HepG2 (cell line): ENCODE results near the gene IQCC. TPM values are rescaled to one million over a fixed set of nuclear protein-coding genes. Genes with fewer than 3 reads are reported as not detected.

ENCODE experiments used
- CAMTA2 ChIP-seq: sonication (generic); formaldehyde crosslinking; IDR thresholded peaks from 2 replicates; pipeline ENCODE4 v1.4.0; 2020; ENCODE audit warnings: mild to moderate bottlenecking, missing genetic modification reagents, borderline replicate concordance
- ELK4 ChIP-seq: sonication (generic); formaldehyde crosslinking; IDR thresholded peaks from 2 replicates; pipeline ENCODE4 v1.9.0; 2021; ENCODE audit warnings: missing genetic modification reagents, borderline replicate concordance
- FOXO4 ChIP-seq: sonication (generic); formaldehyde crosslinking; conservative IDR thresholded peaks from 2 replicates; pipeline ENCODE4 v1.8.1; 2023; ENCODE audit warnings: missing genetic modification reagents
- GATAD2A ChIP-seq: IDR thresholded peaks from 2 replicates; pipeline ENCODE4 v1.6.1; 2016
- IRF9 ChIP-seq: sonication (generic); formaldehyde crosslinking; IDR thresholded peaks from 2 replicates; pipeline ENCODE4 v1.8.0; 2022; ENCODE audit warnings: missing genetic modification reagents, mild to moderate bottlenecking, borderline replicate concordance
- LBX2 ChIP-seq: sonication (generic); formaldehyde crosslinking; IDR thresholded peaks from 2 replicates; pipeline ENCODE4 v1.5.0; 2020; ENCODE audit warnings: missing genetic modification reagents, mild to moderate bottlenecking, borderline replicate concordance
- LCORL ChIP-seq, 2 experiments: fragments of 450-650 bp in 1 of 2; sonication (generic) in 1 of 2; formaldehyde crosslinking in 1 of 2; IDR thresholded peaks; 2 replicates each; pipeline versions ENCODE4 v1.5.0 to v1.6.1; 2017 to 2020; ENCODE audit warnings: antibody characterized with exemption in 1 of 2, missing genetic modification reagents in 1 of 2
- MATR3 ChIP-seq: sonication (generic); formaldehyde crosslinking; IDR thresholded peaks from 2 replicates; pipeline ENCODE4 v1.4.0; 2020; ENCODE audit warnings: missing genetic modification reagents
- NCOA2 ChIP-seq: sonication (generic); formaldehyde crosslinking; IDR thresholded peaks from 2 replicates; pipeline ENCODE4 v1.8.0; 2022; ENCODE audit warnings: inconsistent platforms
- NR2C2 ChIP-seq: sonication (generic); formaldehyde crosslinking; IDR thresholded peaks from 2 replicates; pipeline ENCODE4 v1.4.0; 2020; ENCODE audit warnings: missing genetic modification reagents, mild to moderate bottlenecking, moderate library complexity, borderline replicate concordance
- NRL ChIP-seq: sonication (generic); formaldehyde crosslinking; IDR thresholded peaks from 2 replicates; pipeline ENCODE4 v1.5.0; 2020; ENCODE audit warnings: missing genetic modification reagents, mild to moderate bottlenecking, moderate library complexity, borderline replicate concordance
- POGZ ChIP-seq: sonication (generic); formaldehyde crosslinking; IDR thresholded peaks from 2 replicates; pipeline ENCODE4 v1.4.0; 2020; ENCODE audit warnings: mild to moderate bottlenecking, missing genetic modification reagents
- RARG ChIP-seq: sonication (generic); formaldehyde crosslinking; IDR thresholded peaks from 2 replicates; pipeline ENCODE4 v1.4.0; 2020; ENCODE audit warnings: low read depth, mild to moderate bottlenecking, missing genetic modification reagents
- SIX4 ChIP-seq: sonication (generic); formaldehyde crosslinking; IDR thresholded peaks from 2 replicates; pipeline ENCODE4 v1.4.0; 2020; ENCODE audit warnings: missing genetic modification reagents
- SRSF1 ChIP-seq: fragments of 200-400 bp; formaldehyde crosslinking; optimal IDR thresholded peaks from 2 replicates; pipeline ENCODE3; 2017; ENCODE audit warnings: mild to moderate bottlenecking, low read depth, low read length, moderate library complexity
- TEAD2 ChIP-seq: sonication (generic); formaldehyde crosslinking; IDR thresholded peaks from 2 replicates; pipeline ENCODE4 v1.9.0; 2021; ENCODE audit warnings: missing genetic modification reagents
- TMF1 ChIP-seq: sonication (generic); formaldehyde crosslinking; IDR thresholded peaks from 2 replicates; pipeline ENCODE4 v1.8.1; 2022; ENCODE audit warnings: low read depth, missing genetic modification reagents
- ZBTB8A ChIP-seq: sonication (generic); formaldehyde crosslinking; IDR thresholded peaks from 2 replicates; pipeline ENCODE4 v1.4.0; 2020; ENCODE audit warnings: mild to moderate bottlenecking, low read depth, missing genetic modification reagents, borderline replicate concordance
- ZMAT3 ChIP-seq: sonication (generic); formaldehyde crosslinking; conservative IDR thresholded peaks from 2 replicates; pipeline ENCODE4 v1.7.0; 2021; ENCODE audit warnings: missing genetic modification reagents
- ZNF234 ChIP-seq: sonication (generic); formaldehyde crosslinking; conservative IDR thresholded peaks from 2 replicates; pipeline ENCODE4 v1.5.1; 2020; ENCODE audit warnings: mild to moderate bottlenecking, missing genetic modification reagents
- ZNF660 ChIP-seq: sonication (generic); formaldehyde crosslinking; IDR thresholded peaks from 2 replicates; pipeline ENCODE4 v1.5.1; 2020; ENCODE audit warnings: mild to moderate bottlenecking, low read depth, missing genetic modification reagents, borderline replicate concordance
- ZNF7 ChIP-seq: IDR thresholded peaks from 2 replicates; pipeline ENCODE4 v1.6.1; 2016; ENCODE audit warnings: missing biosample characterization, missing genetic modification reagents
- ZNF781 ChIP-seq: sonication (generic); formaldehyde crosslinking; IDR thresholded peaks from 2 replicates; pipeline ENCODE4 v1.5.1; 2020; ENCODE audit warnings: borderline replicate concordance, mild to moderate bottlenecking, missing genetic modification reagents; ENCODE audit errors: not compliant biosample characterization
- ZNF879 ChIP-seq: sonication (generic); formaldehyde crosslinking; IDR thresholded peaks from 2 replicates; pipeline ENCODE4 v1.8.1; 2023; ENCODE audit warnings: missing genetic modification reagents
- ZSCAN5A ChIP-seq: sonication (generic); formaldehyde crosslinking; IDR thresholded peaks from 2 replicates; pipeline ENCODE4 v1.8.0; 2022; ENCODE audit warnings: mild to moderate bottlenecking, missing genetic modification reagents, borderline replicate concordance
- polyA plus RNA-seq, 8 experiments: library from polyadenylated mRNA; depleted of rRNA in 3 of 8; stranded (reverse) in 7 of 8; unstranded in 1 of 8; fragments of >200 nt; fragmentation: Illumina TruSeq in 4 of 8; extraction: Trizol in 4 of 8; gene quantifications; 2 replicates each; pipeline versions ENCODE4 v1.2.1 to v1.2.3, GENCODE V29; 2011 to 2016; ENCODE audit warnings: low read depth in 4 of 8, missing spikeins in 1 of 8, mixed read lengths in 1 of 8; ENCODE audit not compliant: insufficient read depth in 1 of 8
- total RNA-seq, 5 experiments: library from RNA; depleted of rRNA; stranded (reverse); fragments of >200 nt; fragmentation: Illumina TruSeq; extraction: Trizol; gene quantifications; 2 replicates each; pipeline ENCODE4 v1.2.3, GENCODE V29; 2016; ENCODE audit warnings: low read depth in 1 of 5

The IQCC gene
- total and polyA plus RNA-seq, 2 of the 13 experiments (the other 11 are each of a cell fraction or from before 2014, with no cell fraction given): 1.7 to 3.0 TPM

- TF ChIP-seq GATAD2A (CRISPR knock-in tag): peak; percentile 90
- no peak for TF ChIP-seq ZBTB8A
- TF ChIP-seq NR2C2 (CRISPR knock-in tag): peak; percentile 75
- no peak for TF ChIP-seq CAMTA2 (CRISPR knock-in tag)
- TF ChIP-seq ELK4 (CRISPR knock-in tag): no peak
- TF ChIP-seq FOXO4 (CRISPR knock-in tag): 0 out of 2 replicates have a peak, but pooled peaks have one; percentile 11
- no peak; the same call in 1 of the 2 replicates for TF ChIP-seq ZMAT3
- TF ChIP-seq ZNF879 (CRISPR knock-in tag): no peak
- TF ChIP-seq LBX2: no peak
- no peak for TF ChIP-seq TMF1 (CRISPR knock-in tag)
- TF ChIP-seq RARG (CRISPR knock-in tag): no peak
- no peak for TF ChIP-seq NRL (CRISPR knock-in tag)
- TF ChIP-seq SRSF1: no peak
- TF ChIP-seq POGZ (CRISPR knock-in tag): no peak
- TF ChIP-seq ZNF7 (CRISPR knock-in tag): no peak
- TF ChIP-seq ZNF234 (CRISPR knock-in tag): no peak
- no peak for TF ChIP-seq IRF9
- TF ChIP-seq LCORL (IDR thresholded peaks at IDR 0.05): peak; percentile 78
- peak; percentile 98 for TF ChIP-seq LCORL (CRISPR knock-in tag; IDR thresholded peaks at IDR 0.05)
- TF ChIP-seq TEAD2 (CRISPR knock-in tag): no peak
- no peak for TF ChIP-seq SIX4
- TF ChIP-seq ZNF660: no peak
- no peak for TF ChIP-seq MATR3 (CRISPR knock-in tag)
- TF ChIP-seq ZSCAN5A (CRISPR knock-in tag): no peak
- peak; percentile 34 for TF ChIP-seq NCOA2 (CRISPR knock-in tag)
- TF ChIP-seq ZNF781 (CRISPR knock-in tag): no peak
Observed at GRCh38 chr1:32178380-32179192, 26.9 kb upstream of the IQCC start (continued).
